Nephron (organoid): ENCODE data around the gene ZNF354C.

Experiments
- H3K27ac Mint-ChIP-seq, 3 experiments: 2 replicates each; pipeline ENCODE4 v1.8.0; 2020; ENCODE audit warnings: mixed read lengths in 3 of 3, mild to moderate bottlenecking in 2 of 3, moderate library complexity in 1 of 3
- H3K27me3 Mint-ChIP-seq: 2 replicates; pipeline ENCODE4 v1.8.0; 2021; ENCODE audit warnings: low read depth, mild to moderate bottlenecking, moderate library complexity, mixed read lengths
- H3K36me3 Mint-ChIP-seq: 2 replicates; pipeline ENCODE4 v1.8.0; 2020; ENCODE audit warnings: low read depth, mixed read lengths
- H3K4me1 Mint-ChIP-seq: 2 replicates; pipeline ENCODE4 v1.8.0; 2020; ENCODE audit warnings: mixed read lengths
- H3K4me3 Mint-ChIP-seq, 3 experiments: 2 replicates each; pipeline ENCODE4 v1.8.0; 2020; ENCODE audit warnings: mild to moderate bottlenecking in 3 of 3, mixed read lengths in 3 of 3, moderate library complexity in 2 of 3
- H3K9me3 Mint-ChIP-seq: 2 replicates; pipeline ENCODE4 v1.8.0; 2020; ENCODE audit warnings: mixed read lengths
- CTCF ChIP-seq, 3 experiments: fragments of 200-600 bp; sonication (generic); IDR thresholded peaks; one replicate each; pipeline ENCODE4 v1.5.0; 2021; ENCODE audit warnings: antibody characterized with exemption in 3 of 3; ENCODE audit not compliant: unreplicated experiment in 3 of 3

ZNF354C gene

GRCh38 chr5:179120951-179121666, 60.9 kb downstream of the ZNF354C start:
- Mint-ChIP-seq H3K36me3 (peaks cover 12% of the 10 kb centered on the region), H3K27me3 (peaks cover 3% of the 10 kb centered on the region), H3K4me3 (no peak overlapping the region), H3K27ac (no peak overlapping the region), H3K4me1 (no peaks in the 10 kb centered on the region), H3K9me3 (peaks cover 27% of the 10 kb centered on the region)
- TF ChIP-seq CTCF (IDR thresholded peaks at IDR 0.05; ENCODE audit: unreplicated experiment in 3 of 3), result no peak

GRCh38 chr5:179121667-179122111, 61.5 kb downstream of the ZNF354C start:
- no peak overlapping the region for H3K4me3 Mint-ChIP-seq

GRCh38 chr5:179122411-179123108, 62.4 kb downstream of the ZNF354C start:
- H3K36me3 Mint-ChIP-seq, result peaks cover 12% of the 10 kb centered on the region
- H3K27me3 Mint-ChIP-seq, result no peaks in the 10 kb centered on the region
- H3K4me1 Mint-ChIP-seq, result no peaks in the 10 kb centered on the region
- no peak overlapping the region for H3K4me3 Mint-ChIP-seq
- TF ChIP-seq CTCF (IDR thresholded peaks at IDR 0.05; ENCODE audit: unreplicated experiment in 3 of 3), result no peak
- H3K9me3 Mint-ChIP-seq, result peaks cover 21% of the 10 kb centered on the region
- H3K27ac Mint-ChIP-seq, result no peak overlapping the region

More at GRCh38 chr5:179121667-179122111, 61.5 kb downstream of the ZNF354C start:
- no peaks in the 10 kb centered on the region for H3K27me3 Mint-ChIP-seq
- TF ChIP-seq CTCF (IDR thresholded peaks at IDR 0.05; ENCODE audit: unreplicated experiment in 3 of 3), result no peak
- H3K9me3 Mint-ChIP-seq, result peaks cover 22% of the 10 kb centered on the region
- H3K27ac Mint-ChIP-seq, result no peak overlapping the region
- H3K4me1 Mint-ChIP-seq, result no peaks in the 10 kb centered on the region
- H3K36me3 Mint-ChIP-seq, result peaks cover 12% of the 10 kb centered on the region

GRCh38 chr5:179123109-179123426, 62.9 kb downstream of the ZNF354C start:
- Mint-ChIP-seq H3K27me3 (no peaks in the 10 kb centered on the region), H3K9me3 (peaks cover 23% of the 10 kb centered on the region), H3K27ac (no peak overlapping the region), H3K36me3 (peaks cover 16% of the 10 kb centered on the region), H3K4me1 (no peaks in the 10 kb centered on the region), H3K4me3 (no peak overlapping the region)
- TF ChIP-seq CTCF (IDR thresholded peaks at IDR 0.05; ENCODE audit: unreplicated experiment in 3 of 3), result no peak

GRCh38 chr5:179123491-179124272, 63.5 kb downstream of the ZNF354C start:
- H3K27me3 Mint-ChIP-seq, result no peaks in the 10 kb centered on the region
- no peaks in the 10 kb centered on the region for H3K4me1 Mint-ChIP-seq
- H3K36me3 Mint-ChIP-seq, result peaks cover 17% of the 10 kb centered on the region
- no peak for TF ChIP-seq CTCF (IDR thresholded peaks at IDR 0.05; ENCODE audit: unreplicated experiment in 3 of 3)
- no peak overlapping the region for H3K4me3 Mint-ChIP-seq
- H3K9me3 Mint-ChIP-seq, result peaks cover 21% of the 10 kb centered on the region
- no peak overlapping the region for H3K27ac Mint-ChIP-seq
